Measurements from ENCODE around the gene LYSMD3. TPM values are rescaled to one million over a fixed set of nuclear protein-coding genes. Genes with fewer than 3 reads are reported as not detected.

The LYSMD3 gene
- total and polyA plus RNA-seq, 9 of the 15 experiments (the other 6 are each of a cell fraction or from before 2014, with no cell fraction given), result 9.5 to 42.3 (median 20.7) TPM

- TF ChIP-seq ATF2 (CRISPR knock-in tag; IDR thresholded peaks at IDR 0.05), result no peak
- TF ChIP-seq SIN3A (IDR thresholded peaks at IDR 0.05; ENCODE audit: borderline replicate concordance in 2 of 2, control insufficient read depth in 1 of 2, low read depth in 2 of 2, low read length in 2 of 2), result peak; percentile 59 to 77; a peak in 2 of 4 replicates
- peak; percentile 97 for TF ChIP-seq ZNF407 (IDR thresholded peaks at IDR 0.05; ENCODE audit: low read depth)
- TF ChIP-seq, protein P1, sequence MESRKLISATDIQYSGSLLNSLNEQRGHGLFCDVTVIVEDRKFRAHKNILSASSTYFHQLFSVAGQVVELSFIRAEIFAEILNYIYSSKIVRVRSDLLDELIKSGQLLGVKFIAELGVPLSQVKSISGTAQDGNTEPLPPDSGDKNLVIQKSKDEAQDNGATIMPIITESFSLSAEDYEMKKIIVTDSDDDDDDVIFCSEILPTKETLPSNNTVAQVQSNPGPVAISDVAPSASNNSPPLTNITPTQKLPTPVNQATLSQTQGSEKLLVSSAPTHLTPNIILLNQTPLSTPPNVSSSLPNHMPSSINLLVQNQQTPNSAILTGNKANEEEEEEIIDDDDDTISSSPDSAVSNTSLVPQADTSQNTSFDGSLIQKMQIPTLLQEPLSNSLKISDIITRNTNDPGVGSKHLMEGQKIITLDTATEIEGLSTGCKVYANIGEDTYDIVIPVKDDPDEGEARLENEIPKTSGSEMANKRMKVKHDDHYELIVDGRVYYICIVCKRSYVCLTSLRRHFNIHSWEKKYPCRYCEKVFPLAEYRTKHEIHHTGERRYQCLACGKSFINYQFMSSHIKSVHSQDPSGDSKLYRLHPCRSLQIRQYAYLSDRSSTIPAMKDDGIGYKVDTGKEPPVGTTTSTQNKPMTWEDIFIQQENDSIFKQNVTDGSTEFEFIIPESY (CRISPR knock-in tag; IDR thresholded peaks at IDR 0.05), result peak; percentile 62
- peak; percentile 87 for TF ChIP-seq DACH1 (IDR thresholded peaks at IDR 0.05; ENCODE audit: partially characterized antibody)
- no peak for TF ChIP-seq FUS (optimal IDR thresholded peaks at IDR 0.05; ENCODE audit: low read depth, low read length)
- TF ChIP-seq CCNT2 (IDR thresholded peaks at IDR 0.05; ENCODE audit: borderline replicate concordance, extremely low read depth, insufficient read length, low read depth, low read length), result peak; percentile 76
- peak; percentile 95 for TF ChIP-seq HNRNPLL (IDR thresholded peaks at IDR 0.05; ENCODE audit: low read depth, low read length, poor library complexity, severe bottlenecking)
- TF ChIP-seq, protein P2, sequence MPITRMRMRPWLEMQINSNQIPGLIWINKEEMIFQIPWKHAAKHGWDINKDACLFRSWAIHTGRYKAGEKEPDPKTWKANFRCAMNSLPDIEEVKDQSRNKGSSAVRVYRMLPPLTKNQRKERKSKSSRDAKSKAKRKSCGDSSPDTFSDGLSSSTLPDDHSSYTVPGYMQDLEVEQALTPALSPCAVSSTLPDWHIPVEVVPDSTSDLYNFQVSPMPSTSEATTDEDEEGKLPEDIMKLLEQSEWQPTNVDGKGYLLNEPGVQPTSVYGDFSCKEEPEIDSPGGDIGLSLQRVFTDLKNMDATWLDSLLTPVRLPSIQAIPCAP (CRISPR knock-in tag; IDR thresholded peaks at IDR 0.05; ENCODE audit: borderline replicate concordance), result no peak
- TF ChIP-seq KLF16 (IDR thresholded peaks at IDR 0.05), result peak; percentile 54; the same call in 1 of the 2 replicates
- no peak for TF ChIP-seq ZBTB26 (CRISPR knock-in tag; IDR thresholded peaks at IDR 0.05)
These were observed 54.9 kb downstream of the LYSMD3 start, which contains the start of the genes MBLAC2 and POLR3G (continued) for GRCh38 chr5:90474235-90475107.

Measured in K562 (cell line).